Measurements from ENCODE around the gene PTGDR. TPM values are rescaled to one million over a fixed set of nuclear protein-coding genes. Genes with fewer than 3 reads are reported as not detected.

The PTGDR gene
- total RNA-seq (under 1 TPM; 0.29 to 0.43 (median 0.42) TPM), polyA plus RNA-seq (0.32 TPM)
- long read RNA-seq, donor 1, partial matches to known transcripts = 0 of 1 reads
- long read RNA-seq, donor 1, other reads (novel, unspliced or antisense) = 1 of 1 reads
- long read RNA-seq, donor 2, partial matches to known transcripts = 0 of 1 reads
- long read RNA-seq, donor 2, other reads (novel, unspliced or antisense) = 0 of 1 reads
- long read RNA-seq, donor 3, partial matches to known transcripts = 0 of 3 reads
- long read RNA-seq, donor 3, other reads (novel, unspliced or antisense) = 2 of 3 reads
- long read RNA-seq, donor 4 = 0 reads

- peaks cover 4% of the 10 kb centered on the region for H3K4me1 ChIP-seq (ENCODE audit: control insufficient read depth, insufficient read depth, low read length)
- DNase-seq = peak; percentile 47 to 86 (median 71)
- H3K9me3 ChIP-seq (ENCODE audit: control insufficient read depth, low read length) = no peaks in the 10 kb centered on the region
- peak within 1 kb of the TSS; percentile 29 for H3K4me3 ChIP-seq (ENCODE audit: low read length)
- intact Hi-C loops (cut with DNase I) = no loop called here
- WGBS = 1% methylated on average over 63 of the region's 63 CpGs
- H3K27me3 ChIP-seq (ENCODE audit: control insufficient read depth, insufficient read depth) = no peaks in the 10 kb centered on the region
- peak; percentile 76 to 78 for ATAC-seq
- H3K27ac ChIP-seq (ENCODE audit: low read length) = no peak within 1 kb of the TSS
Observed at GRCh38 chr14:52267501-52268278, at the start of gene PTGDR. PTGDR (plus strand) TSS chr14:52267698; CDS start chr14:52267815, 117 bp downstream.

GRCh38 chr14:52219488-52220084 is 47.9 kb upstream of the PTGDR start:
- intact Hi-C loops (cut with DNase I) = no loop called here
- H3K4me1 ChIP-seq (ENCODE audit: control insufficient read depth, insufficient read depth, low read length) = peaks cover 3% of the 10 kb centered on the region
- no peak overlapping the region for H3K4me3 ChIP-seq (ENCODE audit: low read length)
- H3K27me3 ChIP-seq (ENCODE audit: control insufficient read depth, insufficient read depth) = no peaks in the 10 kb centered on the region
- ATAC-seq (no peak), DNase-seq (no peak)
- no peak overlapping the region for H3K27ac ChIP-seq (ENCODE audit: low read length)
- H3K9me3 ChIP-seq (ENCODE audit: control insufficient read depth, low read length) = no peaks in the 10 kb centered on the region
- WGBS = 90% methylated on average over 4 of the region's 4 CpGs

GRCh38 chr14:52220924-52221811 is 46.3 kb upstream of the PTGDR start:
- Histone ChIP-seq H3K4me1 (ENCODE audit: control insufficient read depth, insufficient read depth, low read length) (peaks cover 3% of the 10 kb centered on the region), H3K9me3 (ENCODE audit: control insufficient read depth, low read length) (no peaks in the 10 kb centered on the region), H3K27ac (ENCODE audit: low read length) (no peak overlapping the region), H3K27me3 (ENCODE audit: control insufficient read depth, insufficient read depth) (no peaks in the 10 kb centered on the region), H3K4me3 (ENCODE audit: low read length) (peak overlapping the region; percentile 48)
- intact Hi-C loops (cut with DNase I) = no loop called here
- ATAC-seq = peak in 1 of 2 donors; percentile 44
- WGBS = 49% methylated on average over 7 of the region's 7 CpGs
- DNase-seq = peak in 1 of 3 donors; percentile 46

GRCh38 chr14:52222901-52223300 is 44.6 kb upstream of the PTGDR start:
- no peak overlapping the region for H3K4me3 ChIP-seq (ENCODE audit: low read length)
- 83% methylated on average over 9 of the region's 9 CpGs for WGBS
- intact Hi-C loops (cut with DNase I) = no loop called here

GRCh38 chr14:52227619-52228222 is 39.8 kb upstream of the PTGDR start:
- Histone ChIP-seq H3K4me1 (ENCODE audit: control insufficient read depth, insufficient read depth, low read length) (no peaks in the 10 kb centered on the region), H3K9me3 (ENCODE audit: control insufficient read depth, low read length) (no peaks in the 10 kb centered on the region), H3K4me3 (ENCODE audit: low read length) (no peak overlapping the region), H3K27ac (ENCODE audit: low read length) (no peak overlapping the region), H3K27me3 (ENCODE audit: control insufficient read depth, insufficient read depth) (no peaks in the 10 kb centered on the region)
- intact Hi-C loops (cut with DNase I) = no loop called here
- DNase-seq = no peak
- ATAC-seq = no peak
- WGBS = 60% methylated on average over 7 of the region's 7 CpGs

More at GRCh38 chr14:52222901-52223300, 44.6 kb upstream of the PTGDR start:
- H3K4me1 ChIP-seq (ENCODE audit: control insufficient read depth, insufficient read depth, low read length) = peaks cover 3% of the 10 kb centered on the region
- no peak for ATAC-seq
- H3K27me3 ChIP-seq (ENCODE audit: control insufficient read depth, insufficient read depth) = no peaks in the 10 kb centered on the region
- no peak overlapping the region for H3K27ac ChIP-seq (ENCODE audit: low read length)
- DNase-seq = no peak
- no peaks in the 10 kb centered on the region for H3K9me3 ChIP-seq (ENCODE audit: control insufficient read depth, low read length)

- Histone ChIP-seq H3K4me3 (ENCODE audit: low read length) (no peak overlapping the region), H3K4me1 (ENCODE audit: control insufficient read depth, insufficient read depth, low read length) (no peaks in the 10 kb centered on the region), H3K27me3 (ENCODE audit: control insufficient read depth, insufficient read depth) (no peaks in the 10 kb centered on the region), H3K9me3 (ENCODE audit: control insufficient read depth, low read length) (no peaks in the 10 kb centered on the region), H3K27ac (ENCODE audit: low read length) (no peak overlapping the region)
- WGBS = 63% methylated on average over 2 of the region's 2 CpGs
- DNase-seq (no peak), ATAC-seq (no peak)
- intact Hi-C loops (cut with DNase I) = no loop called here
Observed at GRCh38 chr14:52233693-52234092, 33.8 kb upstream of the PTGDR start.

- intact Hi-C loops (cut with DNase I) = no loop called here
- no peaks in the 10 kb centered on the region for H3K27me3 ChIP-seq (ENCODE audit: control insufficient read depth, insufficient read depth)
- WGBS = 66% methylated on average over 2 of the region's 2 CpGs
- DNase-seq = no peak
- no peak for ATAC-seq
- no peaks in the 10 kb centered on the region for H3K9me3 ChIP-seq (ENCODE audit: control insufficient read depth, low read length)
- no peak overlapping the region for H3K4me3 ChIP-seq (ENCODE audit: low read length)
- no peaks in the 10 kb centered on the region for H3K4me1 ChIP-seq (ENCODE audit: control insufficient read depth, insufficient read depth, low read length)
- H3K27ac ChIP-seq (ENCODE audit: low read length) = no peak overlapping the region
Observed at GRCh38 chr14:52235434-52235833, 32.1 kb upstream of the PTGDR start.

GRCh38 chr14:52235866-52236510 is 31.5 kb upstream of the PTGDR start:
- no peaks in the 10 kb centered on the region for H3K9me3 ChIP-seq (ENCODE audit: control insufficient read depth, low read length)
- ATAC-seq (no peak), DNase-seq (no peak)
- H3K4me1 ChIP-seq (ENCODE audit: control insufficient read depth, insufficient read depth, low read length) = no peaks in the 10 kb centered on the region
- intact Hi-C loops (cut with DNase I) = no loop called here
- H3K27ac ChIP-seq (ENCODE audit: low read length) = no peak overlapping the region
- no peak overlapping the region for H3K4me3 ChIP-seq (ENCODE audit: low read length)
- 52% methylated on average over 7 of the region's 7 CpGs for WGBS
- no peaks in the 10 kb centered on the region for H3K27me3 ChIP-seq (ENCODE audit: control insufficient read depth, insufficient read depth)

- WGBS = 71% methylated on average over 1 of the region's 1 CpG
- no peak for ATAC-seq
- no peaks in the 10 kb centered on the region for H3K9me3 ChIP-seq (ENCODE audit: control insufficient read depth, low read length)
- H3K27me3 ChIP-seq (ENCODE audit: control insufficient read depth, insufficient read depth) = no peaks in the 10 kb centered on the region
- no peak for DNase-seq
- H3K27ac ChIP-seq (ENCODE audit: low read length) = no peak overlapping the region
- no peak overlapping the region for H3K4me3 ChIP-seq (ENCODE audit: low read length)
- intact Hi-C loops (cut with DNase I) = no loop called here
- no peaks in the 10 kb centered on the region for H3K4me1 ChIP-seq (ENCODE audit: control insufficient read depth, insufficient read depth, low read length)
Observed at GRCh38 chr14:52238682-52239081, 28.8 kb upstream of the PTGDR start.

- H3K9me3 ChIP-seq (ENCODE audit: control insufficient read depth, low read length) = no peaks in the 10 kb centered on the region
- ATAC-seq (no peak), DNase-seq (no peak)
- no peaks in the 10 kb centered on the region for H3K27me3 ChIP-seq (ENCODE audit: control insufficient read depth, insufficient read depth)
- WGBS = 60% methylated on average over 5 of the region's 5 CpGs
- no peak overlapping the region for H3K4me3 ChIP-seq (ENCODE audit: low read length)
- intact Hi-C loops (cut with DNase I) = no loop called here
- no peaks in the 10 kb centered on the region for H3K4me1 ChIP-seq (ENCODE audit: control insufficient read depth, insufficient read depth, low read length)
- H3K27ac ChIP-seq (ENCODE audit: low read length) = no peak overlapping the region
Observed at GRCh38 chr14:52240623-52241022, 26.9 kb upstream of the PTGDR start.

All from right cardiac atrium (tissue), 5 donors.